ENCODE results near the gene CXCR4.

GRCh38 chr2:136114382-136114781 lies 3.6 kb downstream of the CXCR4 start:
- TF ChIP-seq, protein P1, sequence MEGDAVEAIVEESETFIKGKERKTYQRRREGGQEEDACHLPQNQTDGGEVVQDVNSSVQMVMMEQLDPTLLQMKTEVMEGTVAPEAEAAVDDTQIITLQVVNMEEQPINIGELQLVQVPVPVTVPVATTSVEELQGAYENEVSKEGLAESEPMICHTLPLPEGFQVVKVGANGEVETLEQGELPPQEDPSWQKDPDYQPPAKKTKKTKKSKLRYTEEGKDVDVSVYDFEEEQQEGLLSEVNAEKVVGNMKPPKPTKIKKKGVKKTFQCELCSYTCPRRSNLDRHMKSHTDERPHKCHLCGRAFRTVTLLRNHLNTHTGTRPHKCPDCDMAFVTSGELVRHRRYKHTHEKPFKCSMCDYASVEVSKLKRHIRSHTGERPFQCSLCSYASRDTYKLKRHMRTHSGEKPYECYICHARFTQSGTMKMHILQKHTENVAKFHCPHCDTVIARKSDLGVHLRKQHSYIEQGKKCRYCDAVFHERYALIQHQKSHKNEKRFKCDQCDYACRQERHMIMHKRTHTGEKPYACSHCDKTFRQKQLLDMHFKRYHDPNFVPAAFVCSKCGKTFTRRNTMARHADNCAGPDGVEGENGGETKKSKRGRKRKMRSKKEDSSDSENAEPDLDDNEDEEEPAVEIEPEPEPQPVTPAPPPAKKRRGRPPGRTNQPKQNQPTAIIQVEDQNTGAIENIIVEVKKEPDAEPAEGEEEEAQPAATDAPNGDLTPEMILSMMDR (IDR thresholded peaks at IDR 0.05) = no peak
- TF ChIP-seq POLR2A (IDR thresholded peaks at IDR 0.05) (no peak), POLR2AphosphoS5 (IDR thresholded peaks at IDR 0.05) (no peak), EP300 (IDR thresholded peaks at IDR 0.05) (no peak)

All from sigmoid colon (tissue), 4 donors.